Stimulated activated naive B cell treated with anti-CD40 and anti-IgM and Interleukin-4, amounts not matched to agents 10 μg/mL and 1 μg/mL and 100 μg/mL, for 72 hours (primary cell): ENCODE results near the gene FURIN.
"Not testable (repeated sequence)": the region's sequence is repeated elsewhere in the genome, so short reads cannot be mapped to it uniquely, and the experiment has no call there.

Source experiments
- ATAC-seq, 2 donors: fragments of 150-1000 bp; cut with Tn5 transposase; replicated peaks; 2 replicates each; pipeline ENCODE4 v1.10.0; 2021; ENCODE audit warnings: moderate library complexity in 1 of 2
- DNase-seq: peaks from one replicate; pipeline ENCODE4 v3.0.0; 2021
- H3K27ac Mint-ChIP-seq: one replicate; pipeline ENCODE4 v1.8.0; 2022; ENCODE audit warnings: mild to moderate bottlenecking, mixed read lengths
- H3K27me3 Mint-ChIP-seq, 2 donors: one replicate each; pipeline ENCODE4 v1.8.0; 2022; ENCODE audit warnings: mixed read lengths in 2 of 2
- H3K36me3 Mint-ChIP-seq, 2 donors: one replicate each; pipeline ENCODE4 v1.8.0; 2022; ENCODE audit warnings: mixed read lengths in 2 of 2, mild to moderate bottlenecking in 1 of 2
- H3K4me1 Mint-ChIP-seq, 2 donors: one replicate each; pipeline ENCODE4 v1.8.0; 2022; ENCODE audit warnings: mixed read lengths in 2 of 2, mild to moderate bottlenecking in 1 of 2
- H3K4me3 Mint-ChIP-seq, 2 donors: one replicate each; pipeline ENCODE4 v1.8.0; 2022; ENCODE audit warnings: mild to moderate bottlenecking in 2 of 2, mixed read lengths in 2 of 2, moderate library complexity in 1 of 2
- H3K9me3 Mint-ChIP-seq, 2 donors: one replicate each; pipeline ENCODE4 v1.8.0; 2022; ENCODE audit warnings: mixed read lengths in 2 of 2, mild to moderate bottlenecking in 1 of 2

The FURIN gene

DNA sequence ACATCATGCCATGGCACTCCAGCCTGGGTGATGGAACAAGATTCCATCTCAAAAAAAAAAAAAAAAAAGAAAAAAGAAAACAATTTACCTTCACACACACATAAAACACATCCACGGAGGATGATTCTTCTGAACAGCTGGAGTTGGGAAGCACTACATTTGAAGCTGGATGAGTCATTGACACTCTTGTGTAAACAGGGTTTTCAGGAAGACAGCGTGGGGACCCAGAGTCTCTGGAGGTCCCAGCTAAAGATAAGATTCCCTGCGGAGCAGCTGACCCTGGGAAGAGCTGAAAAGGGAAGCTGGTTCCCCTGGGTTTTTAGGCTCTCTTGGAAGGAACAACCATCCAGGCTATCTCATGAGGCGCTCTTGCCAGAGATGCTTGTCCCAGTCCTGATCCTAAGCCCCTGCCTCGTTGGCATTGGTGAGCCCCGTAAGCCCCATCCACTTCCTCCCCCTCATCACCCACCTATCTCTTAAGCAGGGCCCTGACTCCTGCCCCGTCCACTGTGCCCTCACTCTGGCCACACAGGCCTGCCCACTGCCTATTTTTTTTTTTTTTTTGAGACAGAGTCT, 32.0 kb upstream of the FURIN start:
- no peak for ATAC-seq
- no peaks in the 10 kb centered on the region for H3K9me3 Mint-ChIP-seq
- H3K27me3 Mint-ChIP-seq, result no peaks in the 10 kb centered on the region
- H3K4me1 Mint-ChIP-seq, result peaks cover 27 to 46% of the 10 kb centered on the region in 2 donors
- no peak for DNase-seq
- no peaks in the 10 kb centered on the region for H3K36me3 Mint-ChIP-seq
- H3K4me3 Mint-ChIP-seq, result no peak overlapping the region
- no peak overlapping the region for H3K27ac Mint-ChIP-seq

DNA sequence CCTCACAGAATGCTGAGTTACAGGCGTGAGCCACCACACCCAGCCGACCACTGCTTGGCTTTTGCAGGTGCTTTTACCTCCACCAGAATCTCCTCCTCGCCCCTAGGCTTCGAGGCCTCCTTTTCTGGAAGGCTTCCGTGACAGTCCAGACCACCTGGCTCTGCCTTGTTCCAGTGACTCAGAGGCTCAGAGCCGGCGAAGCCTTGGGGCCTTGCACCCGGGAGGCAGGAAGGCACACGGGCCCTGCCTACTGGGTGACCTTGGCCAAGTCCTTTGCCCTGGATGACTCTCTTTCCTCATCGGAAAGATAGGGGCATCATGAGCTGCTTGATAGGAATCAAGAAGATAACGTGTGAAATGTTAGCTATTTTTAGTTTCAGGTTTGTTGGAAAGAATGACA, 31.3 kb upstream of the FURIN start:
- Mint-ChIP-seq H3K4me3 (no peak overlapping the region), H3K27ac (no peak overlapping the region), H3K36me3 (no peaks in the 10 kb centered on the region), H3K4me1 (peaks cover 30 to 46% of the 10 kb centered on the region in 2 donors), H3K9me3 (no peaks in the 10 kb centered on the region), H3K27me3 (no peaks in the 10 kb centered on the region)
- ATAC-seq, result no peak
- DNase-seq, result no peak

DNA sequence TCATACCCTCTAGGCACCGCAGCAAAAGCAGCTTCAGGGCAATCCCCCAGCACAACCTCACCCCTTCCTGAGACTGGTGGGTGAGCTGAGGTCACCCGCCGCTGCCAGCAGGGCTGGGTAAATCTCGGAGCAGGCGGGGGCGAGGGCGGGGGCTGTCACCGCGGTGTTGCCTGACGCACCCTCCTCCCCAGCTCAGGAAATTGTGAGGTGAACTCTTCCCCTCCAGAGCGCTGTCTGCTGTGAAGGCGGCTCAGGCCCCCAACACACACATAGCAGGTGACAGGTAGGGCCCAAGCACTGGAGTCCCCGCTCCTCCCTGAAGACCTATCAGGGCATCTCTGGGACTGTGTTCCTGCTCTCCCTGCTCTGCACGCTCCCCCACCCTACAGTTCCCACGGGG, 30.2 kb upstream of the FURIN start:
- peak overlapping the region; percentile 73 for H3K27ac Mint-ChIP-seq
- ATAC-seq, result peak; percentile 80 to 88
- peaks cover 30 to 46% of the 10 kb centered on the region in 2 donors for H3K4me1 Mint-ChIP-seq
- no peaks in the 10 kb centered on the region for H3K27me3 Mint-ChIP-seq
- DNase-seq, result peak; percentile 74
- H3K9me3 Mint-ChIP-seq, result no peaks in the 10 kb centered on the region
- H3K36me3 Mint-ChIP-seq, result no peaks in the 10 kb centered on the region
- peak overlapping the region; percentile 46 to 57 for H3K4me3 Mint-ChIP-seq

DNA sequence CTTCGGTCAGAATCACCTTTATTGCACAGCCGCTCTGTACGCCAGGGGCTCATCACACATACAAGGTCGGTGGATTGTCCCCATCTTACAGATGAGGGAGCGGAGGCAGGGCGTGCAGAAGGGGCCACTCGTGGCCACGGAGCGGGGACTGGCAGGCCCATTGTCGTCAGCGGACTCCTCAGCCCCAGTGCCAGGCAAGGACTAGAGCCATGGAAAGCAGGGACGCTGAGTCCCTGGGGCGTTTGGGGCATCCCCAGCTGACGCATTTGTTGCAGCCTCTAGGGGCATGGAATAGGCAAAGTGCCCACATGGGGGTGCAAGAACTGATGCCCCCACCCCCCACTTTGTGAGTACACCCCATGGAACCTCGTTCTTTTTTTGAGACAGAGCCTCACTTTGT, 29.8 kb upstream of the FURIN start:
- H3K4me1 Mint-ChIP-seq, result peaks cover 30 to 46% of the 10 kb centered on the region in 2 donors

DNA sequence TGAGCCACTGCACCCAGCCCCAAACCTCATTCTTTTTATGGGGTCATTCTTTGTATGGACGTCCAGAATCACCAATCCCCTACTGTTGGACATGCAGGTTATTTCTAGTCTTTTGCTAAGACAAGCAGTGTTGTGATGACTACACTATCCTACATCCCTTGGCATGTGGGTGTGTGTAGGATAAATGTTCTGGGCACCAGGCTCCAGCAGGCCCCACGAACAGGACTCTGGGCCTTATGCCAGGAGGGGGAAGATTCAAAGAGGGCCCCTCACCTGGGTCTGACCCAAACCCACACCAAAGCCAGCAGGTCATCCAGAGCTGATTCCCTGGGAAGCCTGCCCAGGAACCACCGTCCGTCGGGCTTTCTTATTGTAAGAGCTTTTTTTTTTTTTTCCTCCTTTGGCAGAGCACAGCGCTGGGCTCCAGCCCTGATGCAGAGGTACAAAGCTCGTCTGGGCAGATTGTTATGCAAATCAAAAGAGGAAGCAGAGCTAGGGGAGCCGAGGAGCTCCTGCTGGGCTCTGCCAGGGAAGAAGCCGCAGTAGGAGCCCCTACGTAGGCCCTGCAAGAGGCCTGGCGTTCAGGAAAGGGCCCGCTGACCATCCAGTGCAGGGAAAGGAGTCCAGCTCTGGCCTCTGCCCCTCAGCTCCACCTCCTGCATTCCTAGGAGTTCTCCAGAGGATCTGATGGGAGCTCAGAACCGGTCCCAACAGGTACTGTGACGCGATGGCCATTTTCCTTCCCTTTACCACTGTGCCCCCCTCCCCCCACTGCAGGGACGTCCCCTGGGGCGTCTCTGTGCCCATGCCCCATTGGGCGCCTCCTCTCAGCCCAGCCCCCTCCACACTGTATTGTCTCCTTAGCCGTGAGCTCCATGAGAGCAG, 29.0 kb upstream of the FURIN start:
- Mint-ChIP-seq H3K27ac (peak overlapping the region; percentile 86), H3K4me3 (peak overlapping the region; percentile 69 to 79), H3K27me3 (no peaks in the 10 kb centered on the region), H3K9me3 (no peaks in the 10 kb centered on the region), H3K36me3 (no peaks in the 10 kb centered on the region), H3K4me1 (peaks cover 32 to 53% of the 10 kb centered on the region in 2 donors)
- DNase-seq (no peak), ATAC-seq (peak; percentile 71 to 86)

More for the DNA sequence above, 29.8 kb upstream of the FURIN start:
- no peaks in the 10 kb centered on the region for H3K9me3 Mint-ChIP-seq
- no peak overlapping the region for H3K27ac Mint-ChIP-seq
- no peak for DNase-seq
- no peaks in the 10 kb centered on the region for H3K27me3 Mint-ChIP-seq
- H3K4me3 Mint-ChIP-seq, result peak overlapping the region; percentile 46 to 57
- ATAC-seq, result no peak
- no peaks in the 10 kb centered on the region for H3K36me3 Mint-ChIP-seq

DNA sequence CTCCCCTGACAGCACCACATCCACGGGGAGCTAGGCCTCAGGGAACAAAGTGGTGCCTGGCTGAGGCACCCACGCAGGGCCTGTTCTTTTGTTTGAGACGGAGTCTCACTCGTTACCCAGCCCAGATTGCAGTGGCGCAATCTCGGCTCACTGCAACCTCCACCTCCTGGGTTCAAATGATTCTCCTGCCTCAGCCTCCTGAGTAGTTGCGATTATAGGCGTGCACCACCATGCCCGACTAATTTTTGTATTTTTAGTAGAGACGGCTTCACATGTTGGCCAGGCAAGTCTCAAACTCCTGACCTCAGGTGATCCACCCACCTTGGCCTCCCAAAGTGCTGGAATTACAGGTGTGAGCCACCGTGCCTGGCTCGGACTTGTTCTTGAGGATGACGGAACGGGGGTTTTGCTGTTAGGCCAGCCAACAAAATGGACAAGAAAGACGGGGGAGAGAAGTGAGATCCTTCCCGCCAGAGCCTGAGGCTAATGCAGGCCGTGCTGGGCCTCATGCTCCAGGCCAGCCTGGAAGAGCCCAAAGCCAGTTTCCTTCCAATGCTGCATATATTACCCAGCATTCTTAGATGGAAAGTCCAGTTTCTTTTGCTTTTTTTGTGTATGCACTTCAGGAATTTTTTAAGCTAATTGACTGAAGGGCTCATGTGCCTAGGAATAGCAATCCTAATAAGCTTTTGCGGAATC, 28.1 kb upstream of the FURIN start:
- Mint-ChIP-seq H3K27ac (peak overlapping the region; percentile 86), H3K4me1 (peaks cover 39 to 55% of the 10 kb centered on the region in 2 donors), H3K9me3 (no peaks in the 10 kb centered on the region), H3K4me3 (peak overlapping the region; percentile 69 to 79), H3K36me3 (no peaks in the 10 kb centered on the region), H3K27me3 (no peaks in the 10 kb centered on the region)
- ATAC-seq (no peak), DNase-seq (no peak)

DNA sequence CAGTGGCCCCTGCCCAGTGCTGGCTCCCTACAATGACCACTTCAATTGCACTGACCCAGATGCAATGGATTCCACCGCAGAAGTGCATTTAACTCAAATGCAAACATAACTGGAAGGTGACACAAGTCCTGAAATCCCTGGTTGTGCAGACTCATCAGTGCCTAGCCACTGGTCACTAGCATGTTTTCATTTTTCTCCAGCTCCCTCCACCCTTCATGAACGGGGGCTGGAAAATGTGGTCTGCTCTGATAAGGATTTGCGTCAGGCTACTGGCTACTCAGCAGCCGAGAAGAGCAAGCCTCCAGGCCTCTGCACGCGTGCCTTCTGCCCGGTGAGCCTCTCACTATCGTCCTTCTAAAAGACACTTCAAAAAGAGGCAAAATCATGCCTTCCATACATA, 27.4 kb upstream of the FURIN start:
- H3K27ac Mint-ChIP-seq, result no peak overlapping the region
- H3K36me3 Mint-ChIP-seq, result no peaks in the 10 kb centered on the region
- H3K4me1 Mint-ChIP-seq, result peaks cover 43 to 54% of the 10 kb centered on the region in 2 donors
- ATAC-seq (no peak), DNase-seq (no peak)
- no peak overlapping the region for H3K4me3 Mint-ChIP-seq
- H3K9me3 Mint-ChIP-seq, result no peaks in the 10 kb centered on the region
- H3K27me3 Mint-ChIP-seq, result no peaks in the 10 kb centered on the region

DNA sequence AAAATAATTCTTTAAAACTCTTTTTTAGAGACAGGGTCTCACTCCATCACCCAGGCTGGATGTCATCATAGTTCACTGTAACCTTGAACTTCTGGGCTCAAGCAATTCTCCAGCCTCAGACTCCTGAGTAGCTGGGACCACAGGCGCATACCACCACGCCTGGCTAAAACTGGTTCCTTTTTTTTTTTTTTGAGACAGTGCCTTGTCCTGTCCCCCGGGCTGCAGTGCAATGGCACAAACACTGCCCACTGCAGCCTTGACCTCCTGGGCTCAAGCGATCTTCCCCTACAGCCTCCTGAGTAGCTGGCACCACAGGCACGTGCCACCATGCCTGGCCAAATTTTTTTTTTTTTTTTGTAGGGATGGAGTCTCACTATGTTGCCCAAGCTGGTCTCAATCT, 23.7 kb upstream of the FURIN start:
- peaks cover 0 to 3% of the 10 kb centered on the region in 2 donors for H3K36me3 Mint-ChIP-seq
- peak overlapping the region; percentile 91 for H3K27ac Mint-ChIP-seq
- H3K4me1 Mint-ChIP-seq, result peaks cover 24 to 36% of the 10 kb centered on the region in 2 donors
- ATAC-seq (peak; percentile 41 to 47), DNase-seq (no peak)
- H3K9me3 Mint-ChIP-seq, result no peaks in the 10 kb centered on the region
- no peaks in the 10 kb centered on the region for H3K27me3 Mint-ChIP-seq
- peak overlapping the region in 1 of 2 donors; percentile 44 for H3K4me3 Mint-ChIP-seq

DNA sequence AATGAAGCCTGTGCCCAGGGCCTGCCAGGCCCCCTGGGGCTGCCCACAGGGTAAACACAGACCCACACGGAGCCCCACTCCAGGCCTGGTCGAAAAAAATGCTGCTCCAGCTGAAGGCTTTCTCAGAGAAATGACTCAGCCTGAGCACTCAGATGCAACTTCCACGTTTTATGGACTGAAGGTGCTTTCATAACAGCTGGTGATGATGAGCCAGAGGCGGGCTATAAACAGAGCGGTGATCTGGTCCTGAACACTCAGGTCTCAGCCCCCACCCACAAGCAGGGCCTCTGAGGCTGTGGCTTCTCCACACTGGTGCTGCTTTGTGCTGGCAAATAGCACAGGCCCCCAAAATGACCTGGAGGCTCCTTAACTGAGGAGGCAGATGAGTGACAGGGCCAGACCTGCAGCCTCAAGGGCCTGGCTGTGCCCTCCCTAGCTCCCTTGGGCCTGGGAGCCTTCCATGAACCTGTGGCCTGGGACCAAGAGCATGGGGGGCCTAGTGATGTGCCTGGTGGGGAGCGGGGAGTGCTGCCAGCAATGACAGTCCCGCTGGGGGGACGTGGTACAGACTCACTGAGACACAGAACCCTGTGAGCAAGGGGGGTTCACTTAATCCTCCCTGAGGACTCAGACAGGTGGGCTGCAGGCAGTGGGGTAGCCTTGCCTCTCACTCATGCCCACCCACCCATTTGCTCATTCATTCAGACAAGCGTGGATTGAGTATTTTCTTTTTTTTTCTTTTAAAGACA, 23.0 kb upstream of the FURIN start:
- ATAC-seq (peak; percentile 98 to 99), DNase-seq (peak; percentile 80)
- H3K4me1 Mint-ChIP-seq, result peaks cover 20 to 29% of the 10 kb centered on the region in 2 donors
- peak overlapping the region in 1 of 2 donors; percentile 44 for H3K4me3 Mint-ChIP-seq
- H3K9me3 Mint-ChIP-seq, result no peaks in the 10 kb centered on the region
- H3K36me3 Mint-ChIP-seq, result peaks cover 0 to 3% of the 10 kb centered on the region in 2 donors
- peak overlapping the region; percentile 91 for H3K27ac Mint-ChIP-seq
- H3K27me3 Mint-ChIP-seq, result no peaks in the 10 kb centered on the region

DNA sequence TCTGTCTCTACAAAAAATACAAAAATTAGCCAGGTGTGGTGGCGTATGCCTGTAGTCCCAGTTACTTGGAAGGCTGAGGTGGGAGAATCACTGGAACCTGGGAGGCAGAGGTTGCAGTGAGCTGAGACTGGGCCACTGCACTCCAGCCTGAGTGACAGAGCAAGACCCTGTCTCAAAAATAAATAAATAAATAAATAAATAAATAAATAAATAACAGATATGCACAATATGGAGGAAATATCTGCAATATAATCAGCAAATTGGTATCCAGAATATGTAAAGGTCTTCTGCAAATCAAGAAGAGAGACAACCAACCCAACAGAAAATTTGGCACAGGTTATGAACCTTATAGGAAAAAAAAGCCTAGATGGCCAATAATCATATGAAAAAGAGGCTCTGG, 19.0 kb upstream of the FURIN start:
- H3K27ac Mint-ChIP-seq, H3K9me3 Mint-ChIP-seq, ATAC-seq, H3K36me3 Mint-ChIP-seq, DNase-seq, H3K27me3 Mint-ChIP-seq, H3K4me3 Mint-ChIP-seq: not testable (repeated sequence)
- peaks cover 42 to 62% of the 10 kb centered on the region in 2 donors for H3K4me1 Mint-ChIP-seq

DNA sequence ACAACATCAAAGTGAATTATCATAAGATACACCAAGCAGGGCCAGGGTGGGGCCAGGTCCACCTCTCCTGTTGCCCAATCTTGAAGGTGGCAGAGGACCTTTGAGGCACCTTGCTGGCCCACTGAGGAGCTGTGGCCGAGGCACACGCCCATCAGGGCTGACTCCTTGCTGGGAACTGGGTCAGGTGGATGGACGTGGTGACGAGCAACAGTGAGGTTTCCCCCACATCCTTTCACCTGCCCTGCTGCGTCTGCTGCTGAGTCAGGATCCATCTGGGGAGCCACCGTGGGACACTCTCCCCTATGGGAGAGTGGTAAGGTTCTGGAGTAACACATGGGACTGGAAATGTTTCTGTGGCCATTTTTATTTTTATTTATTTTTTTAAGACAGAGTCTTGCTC, 17.3 kb upstream of the FURIN start:
- H3K4me3 Mint-ChIP-seq, result no peak overlapping the region
- H3K9me3 Mint-ChIP-seq, result peaks cover 0 to 3% of the 10 kb centered on the region in 2 donors
- DNase-seq (no peak), ATAC-seq (no peak)
- H3K4me1 Mint-ChIP-seq, result peaks cover 43 to 65% of the 10 kb centered on the region in 2 donors
- H3K27ac Mint-ChIP-seq, result peak overlapping the region; percentile 77
- peaks cover 2 to 8% of the 10 kb centered on the region in 2 donors for H3K36me3 Mint-ChIP-seq
- no peaks in the 10 kb centered on the region for H3K27me3 Mint-ChIP-seq

DNA sequence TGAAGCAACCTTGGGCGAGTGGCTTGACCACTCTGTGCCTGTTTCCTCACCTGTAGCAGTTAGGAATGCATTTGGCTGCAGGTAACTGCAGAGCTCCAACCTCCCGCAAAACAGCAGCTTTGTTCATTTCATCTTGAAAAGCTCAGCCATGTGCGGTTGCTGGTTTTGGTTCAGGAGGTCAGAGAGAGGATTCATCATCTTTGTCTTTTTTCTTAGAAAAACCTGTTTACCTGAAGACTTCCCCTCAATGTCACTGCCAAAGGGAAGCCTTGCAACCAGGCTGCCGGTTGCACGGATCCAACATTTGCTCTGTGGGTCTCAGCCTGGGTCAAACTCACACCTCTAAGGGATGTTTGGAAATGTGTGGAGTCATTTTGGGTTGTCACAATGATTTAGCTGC, 16.4 kb upstream of the FURIN start:
- peaks cover 47 to 65% of the 10 kb centered on the region in 2 donors for H3K4me1 Mint-ChIP-seq
- H3K36me3 Mint-ChIP-seq, result peaks cover 2 to 5% of the 10 kb centered on the region in 2 donors
- no peak overlapping the region for H3K4me3 Mint-ChIP-seq
- peak overlapping the region; percentile 94 for H3K27ac Mint-ChIP-seq
- H3K27me3 Mint-ChIP-seq, result no peaks in the 10 kb centered on the region
- peak in 1 of 2 donors; percentile 1 for ATAC-seq
- peaks cover 0 to 3% of the 10 kb centered on the region in 2 donors for H3K9me3 Mint-ChIP-seq
- no peak for DNase-seq

DNA sequence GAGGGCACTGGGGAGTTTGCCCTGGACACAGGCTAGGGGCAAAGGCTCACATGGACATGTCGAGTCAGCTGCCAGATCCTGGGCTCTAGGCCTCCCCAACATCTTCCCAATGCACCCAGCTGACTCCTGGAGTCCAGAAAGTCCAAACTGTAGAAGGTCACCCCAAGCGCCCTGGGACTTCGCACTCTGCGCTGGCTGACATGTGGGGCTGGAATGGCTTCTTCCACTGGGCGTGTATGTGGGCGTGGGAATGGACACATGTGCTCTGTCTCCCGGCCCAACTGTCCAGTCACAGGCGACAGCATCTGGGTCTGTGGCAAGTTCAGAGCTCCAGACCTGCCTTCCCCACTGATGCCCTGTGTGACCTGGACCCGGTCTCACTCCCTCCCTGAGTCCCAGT, 13.2 kb upstream of the FURIN start:
- H3K4me3 Mint-ChIP-seq, result no peak overlapping the region
- peaks cover 57 to 84% of the 10 kb centered on the region in 2 donors for H3K4me1 Mint-ChIP-seq
- DNase-seq (no peak), ATAC-seq (no peak)
- H3K36me3 Mint-ChIP-seq, result peaks cover 2 to 5% of the 10 kb centered on the region in 2 donors
- H3K9me3 Mint-ChIP-seq, result peaks cover 0 to 3% of the 10 kb centered on the region in 2 donors
- no peak overlapping the region for H3K27ac Mint-ChIP-seq
- H3K27me3 Mint-ChIP-seq, result no peaks in the 10 kb centered on the region

DNA sequence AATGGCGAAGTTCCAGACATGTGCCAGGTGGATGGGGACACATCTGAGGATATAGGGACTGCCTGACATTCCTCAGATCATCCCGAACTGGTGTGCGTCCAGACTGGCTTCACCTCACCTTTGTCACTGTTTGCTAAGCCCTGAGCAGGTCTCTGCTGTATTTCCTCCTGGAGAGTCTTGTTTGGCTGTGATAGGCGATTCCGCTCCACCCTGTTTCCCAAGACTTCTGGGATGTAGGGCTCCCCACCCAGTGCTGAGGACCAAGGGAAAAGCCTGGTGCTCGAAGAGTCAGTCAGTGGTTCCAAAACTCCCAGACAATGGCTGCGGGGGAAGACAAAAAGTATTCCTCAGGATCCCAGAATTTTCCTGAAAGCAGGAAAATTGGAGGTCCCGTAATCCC, 11.1 kb upstream of the FURIN start:
- ATAC-seq, result no peak
- H3K4me1 Mint-ChIP-seq, result peaks cover 43 to 64% of the 10 kb centered on the region in 2 donors
- no peaks in the 10 kb centered on the region for H3K9me3 Mint-ChIP-seq
- DNase-seq, result no peak
- no peak overlapping the region for H3K27ac Mint-ChIP-seq
- H3K36me3 Mint-ChIP-seq, result no peaks in the 10 kb centered on the region
- H3K4me3 Mint-ChIP-seq, result no peak overlapping the region
- no peaks in the 10 kb centered on the region for H3K27me3 Mint-ChIP-seq
